Left cardiac atrium (tissue), 4 donors: ENCODE measurements around the gene RTN1. TPM values are rescaled to one million over a fixed set of nuclear protein-coding genes. Genes with fewer than 3 reads are reported as not detected.

Experiments
- ATAC-seq, 2 donors: fragments of 200-7000 bp; cut with Tn5 transposase; one replicate each; pipeline ENCODE4 v1.9.1; 2020; ENCODE audit warnings: mild to moderate bottlenecking in 2 of 2, moderate library complexity in 2 of 2
- DNase-seq: peaks from one replicate; pipeline ENCODE4 v3.0.0-alpha.2; 2020
- intact Hi-C, 2 donors: fragments of 100-400 bp; cut with DNase I; formaldehyde crosslinking; loops; one replicate each; pipeline versions ENCODE4 v1.14.1 to v1.15.1; 2022 to 2023
- total RNA-seq, 2 donors: library from RNA; stranded (reverse); fragmentation: NEBNext Ultra II Directional; extraction: Animal tissue kit (Norgen Biotek cat#: 25700); gene quantifications; one replicate each; pipeline ENCODE4 v1.2.1, GENCODE V29; 2021
- donor health status: DM: no; HTN: yes; CAD: no.
- donor health status: DM: no; HTN: yes; CAD: no; lungs with severe emphysema.
- donor health status: DM: yes; HTN: yes; CAD: no.
- donor health status: Dilated cardiomyopathy.

Gene RTN1
- total RNA-seq, 2 donors from 2014 or later: 1.1 to 3.0 TPM

GRCh38 chr14:59814988-59815387 lies 55.6 kb downstream of the RTN1 start:
- intact Hi-C loops: no loop called here
- DNase-seq (no peak), ATAC-seq (no peak)

GRCh38 chr14:59811815-59812214 lies 58.8 kb downstream of the RTN1 start:
- no peak for ATAC-seq
- intact Hi-C loops: no loop called here
- no peak for DNase-seq

GRCh38 chr14:59811073-59811472 lies 59.5 kb downstream of the RTN1 start:
- intact Hi-C loops: no loop called here
- no peak for DNase-seq
- ATAC-seq: no peak

GRCh38 chr14:59803052-59803540 lies 67.5 kb downstream of the RTN1 start:
- DNase-seq: no peak
- ATAC-seq: no peak
- intact Hi-C loops: no loop called here

GRCh38 chr14:59788176-59788575 lies 82.4 kb downstream of the RTN1 start:
- intact Hi-C loops: no loop called here
- DNase-seq (no peak), ATAC-seq (no peak)

- ATAC-seq: no peak
- intact Hi-C loops: no loop called here
- no peak for DNase-seq
Observed at GRCh38 chr14:59787045-59787674, 83.4 kb downstream of the RTN1 start.

GRCh38 chr14:59785629-59786028 lies 84.9 kb downstream of the RTN1 start:
- no peak for ATAC-seq
- intact Hi-C loops: no loop called here
- DNase-seq: no peak

- intact Hi-C loops: no loop called here
- DNase-seq (no peak), ATAC-seq (no peak)
Observed at GRCh38 chr14:59782760-59783159, 87.8 kb downstream of the RTN1 start.

GRCh38 chr14:59777006-59777579 lies 93.5 kb downstream of the RTN1 start:
- ATAC-seq (no peak), DNase-seq (no peak)
- intact Hi-C loops: no loop called here

- no peak for ATAC-seq
- intact Hi-C loops: no loop called here
- DNase-seq: no peak
Observed at GRCh38 chr14:59776468-59776867, 94.1 kb downstream of the RTN1 start.

- ATAC-seq: no peak
- DNase-seq: no peak
- intact Hi-C loops: no loop called here
Observed at GRCh38 chr14:59772233-59772632, 98.3 kb downstream of the RTN1 start.

- ATAC-seq: peak in 1 of 2 donors; percentile 54
- DNase-seq: no peak
- intact Hi-C loops: no loop called here
Observed at GRCh38 chr14:59771577-59771976, 99.0 kb downstream of the RTN1 start.

GRCh38 chr14:59769586-59769985 lies 101.0 kb downstream of the RTN1 start:
- ATAC-seq: no peak
- intact Hi-C loops: no loop called here
- DNase-seq: no peak

- intact Hi-C loops: no loop called here
- ATAC-seq: no peak
- no peak for DNase-seq
Observed at GRCh38 chr14:59768855-59769375, 101.7 kb downstream of the RTN1 start.

GRCh38 chr14:59761851-59762250 lies 108.7 kb downstream of the RTN1 start:
- no peak for ATAC-seq
- intact Hi-C loops: no loop called here

GRCh38 chr14:59755409-59756135 lies 115.0 kb downstream of the RTN1 start:
- DNase-seq (no peak), ATAC-seq (no peak)
- intact Hi-C loops: no loop called here

More at GRCh38 chr14:59761851-59762250, 108.7 kb downstream of the RTN1 start:
- no peak for DNase-seq

GRCh38 chr14:59754256-59754655 lies 116.3 kb downstream of the RTN1 start:
- DNase-seq (no peak), ATAC-seq (no peak)
- intact Hi-C loops: no loop called here

GRCh38 chr14:59753512-59753911 lies 117.1 kb downstream of the RTN1 start:
- no peak for ATAC-seq
- no peak for DNase-seq
- intact Hi-C loops: no loop called here

GRCh38 chr14:59751578-59751977 lies 119.0 kb downstream of the RTN1 start:
- ATAC-seq (no peak), DNase-seq (no peak)
- intact Hi-C loops: no loop called here

- ATAC-seq: peak; percentile 39 to 92
Observed at GRCh38 chr14:59739794-59740193, 130.8 kb downstream of the RTN1 start.

More at GRCh38 chr14:59739794-59740193, 130.8 kb downstream of the RTN1 start:
- intact Hi-C loops: no loop called here
- peak; percentile 19 for DNase-seq
